ENCODE data around the gene LANCL2. TPM values are rescaled to one million over a fixed set of nuclear protein-coding genes. Genes with fewer than 3 reads are reported as not detected.
A peak's percentile ranks its signal among the peaks of the same experiment; 100 is the strongest.
"Not testable (repeated sequence)": the region's sequence is repeated elsewhere in the genome, so short reads cannot be mapped to it uniquely, and the experiment has no call there.

Gene LANCL2
- total RNA-seq, 5 donors from 2014 or later (not counting 1 experiment from before 2014, with no cell fraction given) = 5.0 to 6.4 (median 6.1) TPM

- CTCF ChIA-PET = no interaction called here
- peaks cover 3 to 27% of the 10 kb centered on the region in 2 donors for H3K36me3 ChIP-seq (ENCODE audit: control insufficient read depth in 2 of 2, extremely low read depth in 1 of 2, insufficient read depth in 1 of 2, low read length in 1 of 2)
Measured at GRCh38 chr7:55467047-55467593, 102.0 kb downstream of the LANCL2 start.

GRCh38 chr7:55468495-55468894 lies 103.4 kb downstream of the LANCL2 start:
- peak overlapping the region in 2 of 3 donors; percentile 10 to 70 for H3K4me3 Mint-ChIP-seq
- Histone ChIP-seq H3K27ac (ENCODE audit: low read length) (peak overlapping the region; percentile 77), H3K36me3 (ENCODE audit: control insufficient read depth in 2 of 2, extremely low read depth in 1 of 2, insufficient read depth in 1 of 2, low read length in 1 of 2) (peaks cover 3 to 24% of the 10 kb centered on the region in 2 donors), H3K4me1 (ENCODE audit: control insufficient read depth in 1 of 2, extremely low read depth in 1 of 2, insufficient read depth in 2 of 2, low read length in 2 of 2) (peaks cover 27 to 76% of the 10 kb centered on the region in 2 experiments), H3K9me3 (no peaks in the 10 kb centered on the region), H3K27me3 (replicated peaks in 1 of 2; ENCODE audit: control insufficient read depth in 2 of 2, extremely low read depth in 1 of 2, insufficient read depth in 2 of 2, low read length in 1 of 2) (no peaks in the 10 kb centered on the region), H3K4me3 (ENCODE audit: control insufficient read depth in 1 of 2, extremely low read depth in 1 of 2, low read length in 1 of 2) (no peak overlapping the region)
- peaks cover 68 to 84% (median 73%) of the 10 kb centered on the region in 3 donors for H3K4me1 Mint-ChIP-seq
- WGBS (ENCODE audit: insufficient coverage) = 100% methylated on average over 7 of the region's 8 CpGs
- H3K27ac Mint-ChIP-seq = peak overlapping the region; percentile 89 to 93
- no peak for DNase-seq
- peaks cover 44% of the 10 kb centered on the region for H3K36me3 Mint-ChIP-seq
- no peaks in the 10 kb centered on the region for H3K9me3 Mint-ChIP-seq
- H3K27me3 Mint-ChIP-seq = no peaks in the 10 kb centered on the region
- CTCF ChIA-PET = interaction anchor here in 1 of 2 donors (0.7 to 1.3 kb wide), 5 partner anchors 10 to 597 kb away, joined by 3 to 11 read pairs (median 4); no protein-coding TSS in a partner anchor
- POLR2A ChIA-PET = interaction anchor here in 1 of 2 donors (0.6 to 1.1 kb wide), 5 partner anchors 23 to 549 kb away, joined by 3 to 11 read pairs (median 3); no protein-coding TSS in a partner anchor
- no peak for ATAC-seq (replicated peaks in 1 of 4)

More at GRCh38 chr7:55467047-55467593, 102.0 kb downstream of the LANCL2 start:
- DNase-seq (no peak), ATAC-seq (replicated peaks in 1 of 4) (no peak)
- Mint-ChIP-seq H3K36me3 (peaks cover 52% of the 10 kb centered on the region), H3K4me3 (peak overlapping the region in 1 of 3 donors; percentile 70), H3K27ac (peak overlapping the region; percentile 89 to 93), H3K9me3 (no peaks in the 10 kb centered on the region), H3K27me3 (no peaks in the 10 kb centered on the region), H3K4me1 (peaks cover 68 to 86% (median 82%) of the 10 kb centered on the region in 3 donors)
- no peak overlapping the region for H3K4me3 ChIP-seq (ENCODE audit: control insufficient read depth in 1 of 2, extremely low read depth in 1 of 2, low read length in 1 of 2)
- POLR2A ChIA-PET = no interaction called here
- H3K27me3 ChIP-seq (replicated peaks in 1 of 2; ENCODE audit: control insufficient read depth in 2 of 2, extremely low read depth in 1 of 2, insufficient read depth in 2 of 2, low read length in 1 of 2) = no peaks in the 10 kb centered on the region
- 98% methylated on average over 5 of the region's 7 CpGs for WGBS (ENCODE audit: insufficient coverage)
- peak overlapping the region; percentile 77 for H3K27ac ChIP-seq (ENCODE audit: low read length)
- H3K4me1 ChIP-seq (ENCODE audit: control insufficient read depth in 1 of 2, extremely low read depth in 1 of 2, insufficient read depth in 2 of 2, low read length in 2 of 2) = peaks cover 24 to 71% of the 10 kb centered on the region in 2 experiments
- H3K9me3 ChIP-seq = no peaks in the 10 kb centered on the region

GRCh38 chr7:55469271-55469681 lies 104.1 kb downstream of the LANCL2 start:
- Histone ChIP-seq H3K4me3 (ENCODE audit: control insufficient read depth in 1 of 2, extremely low read depth in 1 of 2, low read length in 1 of 2) (no peak overlapping the region), H3K9me3 (no peaks in the 10 kb centered on the region), H3K27ac (ENCODE audit: low read length) (peak overlapping the region; percentile 77), H3K4me1 (ENCODE audit: control insufficient read depth in 1 of 2, extremely low read depth in 1 of 2, insufficient read depth in 2 of 2, low read length in 2 of 2) (peaks cover 27 to 76% of the 10 kb centered on the region in 2 experiments), H3K27me3 (replicated peaks in 1 of 2; ENCODE audit: control insufficient read depth in 2 of 2, extremely low read depth in 1 of 2, insufficient read depth in 2 of 2, low read length in 1 of 2) (no peaks in the 10 kb centered on the region), H3K36me3 (ENCODE audit: control insufficient read depth in 2 of 2, extremely low read depth in 1 of 2, insufficient read depth in 1 of 2, low read length in 1 of 2) (peaks cover 3 to 17% of the 10 kb centered on the region in 2 donors)
- CTCF ChIA-PET = interaction anchor here in 1 of 2 donors (0.7 to 1.3 kb wide), 5 partner anchors 10 to 596 kb away, joined by 3 to 11 read pairs (median 4); no protein-coding TSS in a partner anchor
- DNase-seq (peak in 34 of 35 experiments; percentile 18 to 72 (median 42)), ATAC-seq (replicated peaks in 1 of 4) (peak; percentile 87 to 90 (median 88))
- no peaks in the 10 kb centered on the region for H3K27me3 Mint-ChIP-seq
- 0% methylated on average over 2 of the region's 2 CpGs for WGBS (ENCODE audit: insufficient coverage)
- peaks cover 39% of the 10 kb centered on the region for H3K36me3 Mint-ChIP-seq
- H3K4me3 Mint-ChIP-seq = peak overlapping the region; percentile 43 to 70 (median 58)
- POLR2A ChIA-PET = interaction anchor here in 1 of 2 donors (0.8 to 1.1 kb wide), 4 partner anchors 24 to 160 kb away, joined by 3 to 4 read pairs (median 3); no protein-coding TSS in a partner anchor
- peaks cover 72 to 84% (median 73%) of the 10 kb centered on the region in 3 donors for H3K4me1 Mint-ChIP-seq
- H3K9me3 Mint-ChIP-seq = no peaks in the 10 kb centered on the region
- peak overlapping the region; percentile 89 to 93 for H3K27ac Mint-ChIP-seq

- Histone ChIP-seq H3K4me3 (ENCODE audit: control insufficient read depth in 1 of 2, extremely low read depth in 1 of 2, low read length in 1 of 2) (no peak overlapping the region), H3K27ac (ENCODE audit: low read length) (peak overlapping the region; percentile 77), H3K36me3 (ENCODE audit: control insufficient read depth in 2 of 2, extremely low read depth in 1 of 2, insufficient read depth in 1 of 2, low read length in 1 of 2) (peaks cover 3 to 12% of the 10 kb centered on the region in 2 donors), H3K9me3 (no peaks in the 10 kb centered on the region), H3K4me1 (ENCODE audit: control insufficient read depth in 1 of 2, extremely low read depth in 1 of 2, insufficient read depth in 2 of 2, low read length in 2 of 2) (peaks cover 30 to 76% of the 10 kb centered on the region in 2 experiments), H3K27me3 (replicated peaks in 1 of 2; ENCODE audit: control insufficient read depth in 2 of 2, extremely low read depth in 1 of 2, insufficient read depth in 2 of 2, low read length in 1 of 2) (no peaks in the 10 kb centered on the region)
- Mint-ChIP-seq H3K36me3 (peaks cover 35% of the 10 kb centered on the region), H3K27me3 (no peaks in the 10 kb centered on the region), H3K4me1 (peaks cover 73 to 84% (median 73%) of the 10 kb centered on the region in 3 donors), H3K9me3 (no peaks in the 10 kb centered on the region), H3K4me3 (peak overlapping the region; percentile 43 to 70 (median 58)), H3K27ac (peak overlapping the region; percentile 89 to 93)
- ChIA-PET POLR2A (interaction anchor here in 1 of 2 donors (1.1 kb wide), 1 partner anchor 64 kb away, joined by 3 read pairs; no protein-coding TSS in a partner anchor), CTCF (interaction anchor here in 1 of 2 donors (1.0 to 1.3 kb wide), 3 partner anchors 9 to 595 kb away, joined by 3 to 11 read pairs (median 5); no protein-coding TSS in a partner anchor)
- 60% methylated on average over 2 of the region's 3 CpGs for WGBS (ENCODE audit: insufficient coverage)
- DNase-seq (no peak), ATAC-seq (replicated peaks in 1 of 4) (peak in 1 of 4 experiments; percentile 12)
Measured at GRCh38 chr7:55469721-55470120, 104.6 kb downstream of the LANCL2 start.

GRCh38 chr7:55470261-55470660 lies 105.1 kb downstream of the LANCL2 start:
- no peaks in the 10 kb centered on the region for H3K27me3 ChIP-seq (replicated peaks in 1 of 2; ENCODE audit: control insufficient read depth in 2 of 2, extremely low read depth in 1 of 2, insufficient read depth in 2 of 2, low read length in 1 of 2)
- H3K4me3 ChIP-seq (ENCODE audit: control insufficient read depth in 1 of 2, extremely low read depth in 1 of 2, low read length in 1 of 2) = no peak overlapping the region
- peaks cover 73 to 84% (median 76%) of the 10 kb centered on the region in 3 donors for H3K4me1 Mint-ChIP-seq
- H3K9me3 ChIP-seq = no peaks in the 10 kb centered on the region
- H3K27ac Mint-ChIP-seq = peak overlapping the region; percentile 94 to 95
- H3K36me3 ChIP-seq (ENCODE audit: control insufficient read depth in 2 of 2, extremely low read depth in 1 of 2, insufficient read depth in 1 of 2, low read length in 1 of 2) = peaks cover 3 to 9% of the 10 kb centered on the region in 2 donors
- ChIA-PET CTCF (no interaction called here), POLR2A (no interaction called here)
- peaks cover 30% of the 10 kb centered on the region for H3K36me3 Mint-ChIP-seq
- H3K27me3 Mint-ChIP-seq = no peaks in the 10 kb centered on the region
- H3K27ac ChIP-seq (ENCODE audit: low read length) = peak overlapping the region; percentile 77
- no peaks in the 10 kb centered on the region for H3K9me3 Mint-ChIP-seq
- no peak for DNase-seq
- WGBS (ENCODE audit: insufficient coverage) = 10% methylated on average over 1 of the region's 2 CpGs
- H3K4me3 Mint-ChIP-seq = peak overlapping the region; percentile 4 to 57 (median 22)
- no peak for ATAC-seq (replicated peaks in 1 of 4)
- H3K4me1 ChIP-seq (ENCODE audit: control insufficient read depth in 1 of 2, extremely low read depth in 1 of 2, insufficient read depth in 2 of 2, low read length in 2 of 2) = peaks cover 36 to 79% of the 10 kb centered on the region in 2 experiments

GRCh38 chr7:55471594-55471993 lies 106.5 kb downstream of the LANCL2 start:
- WGBS (ENCODE audit: insufficient coverage) = no CpG with 5 or more reads among the region's 9 CpGs
- H3K4me3 ChIP-seq (ENCODE audit: control insufficient read depth in 1 of 2, extremely low read depth in 1 of 2, low read length in 1 of 2); DNase-seq; H3K27ac ChIP-seq (ENCODE audit: low read length); H3K36me3 ChIP-seq (ENCODE audit: control insufficient read depth in 2 of 2, extremely low read depth in 1 of 2, insufficient read depth in 1 of 2, low read length in 1 of 2); H3K9me3 Mint-ChIP-seq; H3K9me3 ChIP-seq; POLR2A ChIA-PET; H3K27me3 ChIP-seq (replicated peaks in 1 of 2; ENCODE audit: control insufficient read depth in 2 of 2, extremely low read depth in 1 of 2, insufficient read depth in 2 of 2, low read length in 1 of 2); H3K27me3 Mint-ChIP-seq; CTCF ChIA-PET; ATAC-seq (replicated peaks in 1 of 4): not testable (repeated sequence)
- H3K4me3 Mint-ChIP-seq = peak overlapping the region in 1 of 3 donors; percentile 37
- peak overlapping the region; percentile 85 to 87 for H3K27ac Mint-ChIP-seq
- peaks cover 45 to 87% of the 10 kb centered on the region in 2 experiments for H3K4me1 ChIP-seq (ENCODE audit: control insufficient read depth in 1 of 2, extremely low read depth in 1 of 2, insufficient read depth in 2 of 2, low read length in 2 of 2)
- peaks cover 21% of the 10 kb centered on the region for H3K36me3 Mint-ChIP-seq
- H3K4me1 Mint-ChIP-seq = peaks cover 79 to 85% (median 81%) of the 10 kb centered on the region in 3 donors

All from T-cell (primary cell).